HG03095 (cell line): ENCODE measurements around the gene MACROD2.

Source experiments
- ATAC-seq: cut with Tn5 transposase; IDR thresholded peaks from one replicate; pipeline ENCODE4 v1.9.1; 2021; ENCODE audit warnings: moderate library complexity; ENCODE audit not compliant: unreplicated experiment

The MACROD2 gene

DNA sequence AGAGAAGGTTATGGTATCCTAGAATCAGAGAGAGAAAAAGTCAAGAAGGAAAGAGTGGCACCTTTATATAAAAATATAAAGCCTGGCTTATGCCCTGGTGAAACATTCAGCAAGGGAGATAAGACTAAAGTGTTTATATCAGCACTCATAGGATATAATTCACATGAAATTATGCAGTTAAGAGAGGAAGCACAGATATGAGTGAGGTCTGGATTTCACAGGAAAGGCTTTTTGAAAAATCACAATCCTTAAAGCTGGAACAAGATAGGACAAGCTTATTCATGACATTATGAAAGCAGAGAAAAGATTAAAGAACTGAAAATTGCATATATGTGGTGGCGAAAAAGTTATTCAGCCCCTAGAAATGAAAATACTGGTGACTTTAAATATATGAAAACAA lies 523.3 kb downstream of the MACROD2 start:
- ATAC-seq = no peak

DNA sequence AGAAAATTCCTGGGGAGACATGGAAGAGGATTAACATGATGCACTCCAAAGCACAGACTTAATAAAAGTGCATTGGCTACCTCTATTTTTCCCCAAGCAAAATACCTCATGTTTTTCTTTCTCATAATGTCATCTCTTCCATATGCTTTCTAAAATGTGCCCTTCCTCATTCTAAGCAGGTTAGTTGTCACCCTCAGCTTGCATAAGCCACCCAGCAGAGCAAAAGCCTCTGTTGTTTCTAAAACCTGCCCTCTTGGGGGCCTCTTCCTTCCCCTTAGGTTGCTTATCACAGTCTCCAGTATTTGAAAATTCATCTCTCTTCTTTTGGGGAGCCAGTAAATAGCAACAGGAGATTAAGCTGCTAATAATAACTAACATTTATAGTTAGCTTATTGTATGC lies 525.7 kb downstream of the MACROD2 start:
- no peak for ATAC-seq

- ATAC-seq = no peak
Observed at GRCh38 chr20:14521436-14521835, 526.1 kb downstream of the MACROD2 start.

GRCh38 chr20:14522595-14522994 lies 527.3 kb downstream of the MACROD2 start:
- no peak for ATAC-seq

DNA sequence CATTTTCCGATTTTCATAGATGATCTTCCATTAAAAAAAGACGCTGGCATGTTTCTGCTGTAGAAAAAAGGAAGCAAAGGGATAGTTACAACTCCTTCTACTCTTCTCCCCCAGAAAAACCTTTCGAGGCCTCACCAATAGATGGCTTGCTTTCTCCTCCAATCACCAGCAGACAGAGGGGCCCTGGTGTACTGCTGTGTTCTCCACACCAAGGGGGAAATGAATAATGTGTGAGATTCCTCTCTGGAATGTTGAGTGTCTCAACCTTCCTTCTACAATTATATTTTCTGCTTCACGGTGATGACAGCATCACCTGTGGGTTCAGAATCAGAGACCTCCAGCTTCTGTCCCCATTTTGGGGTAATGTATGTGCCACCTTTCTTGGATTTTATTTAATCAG lies 527.8 kb downstream of the MACROD2 start:
- no peak for ATAC-seq

GRCh38 chr20:14525426-14525825 lies 530.1 kb downstream of the MACROD2 start:
- no peak for ATAC-seq

DNA sequence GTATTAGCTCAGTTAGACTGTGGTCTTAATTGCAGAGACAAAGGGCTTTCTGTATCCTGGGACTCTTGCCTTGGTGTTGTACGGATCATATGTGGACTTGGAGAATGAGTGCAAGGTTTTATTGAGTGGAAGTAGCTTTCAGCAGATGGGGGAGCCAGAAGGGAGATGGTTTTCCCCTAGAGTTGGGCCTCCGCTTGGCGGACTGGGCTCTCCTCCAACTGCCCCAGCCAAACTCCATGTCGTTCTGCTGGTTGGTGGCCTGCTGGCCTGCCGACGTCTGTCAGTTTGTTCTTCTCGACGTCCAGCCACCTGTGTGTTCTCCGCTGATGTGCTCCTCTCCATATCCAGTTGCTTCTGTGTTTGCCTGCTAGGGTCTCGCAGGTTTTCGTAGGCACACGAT lies 531.6 kb downstream of the MACROD2 start:
- ATAC-seq = no peak

DNA sequence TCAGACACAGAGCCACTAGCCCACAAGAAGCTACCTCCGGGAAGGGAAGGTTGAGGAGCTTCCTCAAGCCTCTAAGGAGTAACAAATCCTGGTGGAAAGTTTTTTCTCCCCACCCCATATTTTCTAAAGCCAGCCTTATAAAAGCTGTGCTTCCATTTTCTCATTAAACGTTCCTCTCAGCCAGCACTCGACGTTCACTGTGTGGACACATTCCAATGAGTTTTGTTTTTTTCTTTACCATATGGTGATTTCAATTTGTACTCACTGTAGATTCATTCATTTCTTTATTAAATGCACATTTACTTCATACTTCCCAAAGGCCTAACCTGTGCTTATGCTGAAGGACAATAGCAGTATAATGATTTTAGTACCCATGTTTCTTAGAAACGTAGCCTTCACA lies 536.5 kb downstream of the MACROD2 start:
- no peak for ATAC-seq

DNA sequence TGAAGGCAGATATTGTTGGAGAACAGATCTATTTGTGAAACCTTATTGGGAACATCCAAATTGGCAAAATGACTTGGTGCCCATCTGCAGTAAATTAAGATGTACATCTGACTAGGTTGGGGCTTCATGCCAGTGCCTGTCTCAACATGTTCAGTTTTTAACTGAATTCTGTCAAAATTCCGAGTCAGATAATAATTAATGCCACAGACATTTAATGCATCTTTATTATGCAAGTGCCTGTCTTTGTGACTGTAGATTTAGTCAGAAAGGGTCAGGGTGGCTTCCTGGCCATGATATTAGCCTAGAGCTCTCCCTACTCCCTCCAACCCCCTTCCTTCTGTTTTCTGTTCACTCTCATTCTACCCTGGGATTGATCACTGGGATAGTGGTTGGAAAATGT lies 541.4 kb downstream of the MACROD2 start:
- ATAC-seq = no peak

GRCh38 chr20:14538433-14538832 lies 543.1 kb downstream of the MACROD2 start:
- ATAC-seq = peak; percentile 96

DNA sequence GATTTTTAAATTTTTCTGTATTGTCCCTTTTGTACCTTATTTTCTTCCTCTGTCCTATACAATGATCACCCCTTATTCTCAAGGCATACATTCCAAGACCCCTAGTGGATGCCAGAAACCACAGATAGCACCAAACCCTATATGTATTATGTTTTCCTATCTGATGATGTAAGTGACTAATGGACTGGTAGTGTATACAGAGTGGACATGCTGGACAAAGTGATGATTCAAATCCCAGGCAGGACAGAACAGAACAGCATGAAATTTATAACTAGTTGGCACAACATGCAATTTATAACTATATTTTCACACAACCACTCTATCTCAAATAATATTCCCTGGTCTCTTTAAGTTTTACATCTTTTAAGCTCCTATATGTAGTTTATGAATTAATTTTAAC lies 547.7 kb downstream of the MACROD2 start:
- ATAC-seq = no peak

GRCh38 chr20:14544688-14545087 lies 549.4 kb downstream of the MACROD2 start:
- no peak for ATAC-seq

DNA sequence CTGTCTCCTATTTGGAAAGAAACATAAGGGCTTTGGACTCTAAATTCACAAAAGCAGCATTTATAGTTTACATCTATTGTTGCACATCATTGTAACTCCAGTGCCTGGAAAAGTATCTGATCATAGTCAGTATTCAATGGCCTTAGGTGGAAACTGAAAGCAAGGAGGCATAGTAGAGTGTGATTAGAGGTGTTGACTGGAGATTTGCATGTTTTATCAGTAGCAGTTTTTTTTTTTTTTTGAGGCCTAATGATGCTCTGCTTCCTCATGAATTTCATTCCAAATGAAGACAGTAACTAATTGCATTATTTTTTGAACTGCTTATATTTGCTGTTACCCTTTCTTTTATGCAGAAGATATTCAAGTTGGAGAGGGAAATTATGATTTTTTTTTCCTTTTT lies 555.3 kb downstream of the MACROD2 start:
- ATAC-seq = no peak

DNA sequence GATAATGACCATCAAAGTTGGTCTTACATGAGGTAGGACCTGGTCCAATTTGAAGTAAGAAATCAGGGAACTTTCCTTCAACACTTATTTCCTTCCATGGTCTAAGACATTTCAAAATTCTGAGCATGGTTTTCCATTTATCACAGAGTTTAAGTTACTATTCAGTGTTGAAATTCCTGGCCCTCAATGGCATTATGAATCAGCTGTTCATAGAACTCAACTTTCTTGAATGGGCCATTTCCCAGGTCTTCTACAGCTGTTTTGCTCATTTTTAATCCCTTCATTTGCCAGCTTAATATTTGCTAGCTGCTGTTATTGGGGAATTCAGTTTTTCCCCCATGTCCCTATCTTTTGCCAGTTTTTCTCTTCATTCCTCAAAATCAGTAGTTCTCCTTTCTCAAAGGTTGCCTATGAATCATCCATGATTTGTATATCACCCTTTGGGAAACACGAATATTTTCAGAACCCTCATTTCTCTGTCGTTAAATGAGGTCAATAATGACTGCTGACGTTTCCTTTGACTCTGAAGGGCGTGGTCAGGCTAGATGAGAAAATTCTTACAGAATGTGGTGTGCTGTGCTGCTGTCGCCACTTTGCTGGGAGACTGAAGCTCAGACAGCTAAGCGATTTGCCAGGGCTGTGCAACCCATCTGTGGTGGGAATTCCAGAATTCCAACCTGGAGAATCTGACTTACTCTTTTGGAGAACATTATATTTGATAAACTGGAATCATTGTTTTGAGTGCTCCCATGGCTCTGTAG lies 558.6 kb downstream of the MACROD2 start:
- ATAC-seq = no peak

DNA sequence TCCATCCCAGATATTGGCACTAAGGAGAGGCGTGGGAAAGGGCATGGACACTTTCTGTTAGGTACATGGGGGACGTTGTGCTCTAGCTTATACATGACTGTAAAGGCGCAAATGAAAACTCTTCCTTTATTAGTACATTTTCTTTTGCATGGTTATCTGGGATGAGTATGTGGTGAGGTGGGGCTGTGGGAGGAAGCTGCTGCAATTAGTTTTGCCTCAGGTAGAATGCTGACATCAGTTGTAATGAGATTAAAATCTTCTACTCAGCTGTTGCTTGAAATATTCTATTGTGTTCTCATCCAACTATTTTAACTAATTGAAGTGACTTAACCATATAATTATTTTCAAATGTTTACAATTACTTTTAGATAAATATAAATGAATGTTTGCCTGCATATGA lies 560.4 kb downstream of the MACROD2 start:
- ATAC-seq = no peak

DNA sequence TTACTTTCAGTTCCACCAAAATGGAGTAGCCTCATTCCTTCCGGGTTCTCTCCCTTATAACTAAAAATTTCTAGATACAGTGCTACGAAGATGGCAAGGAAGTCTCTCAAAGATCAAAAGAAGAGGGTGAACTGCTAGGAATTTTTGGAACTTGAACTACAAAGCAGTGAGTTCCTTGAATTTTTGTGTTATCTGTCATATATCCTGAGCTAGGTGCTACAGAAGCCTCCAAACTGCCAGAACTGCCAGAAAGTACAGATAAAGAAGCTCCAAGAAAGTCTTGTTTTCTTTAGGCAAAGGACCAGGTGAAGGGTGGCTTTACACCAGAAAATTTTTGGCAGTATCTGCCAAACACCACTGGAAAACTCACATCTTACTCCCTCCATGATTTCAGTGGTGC lies 560.9 kb downstream of the MACROD2 start:
- ATAC-seq = no peak

DNA sequence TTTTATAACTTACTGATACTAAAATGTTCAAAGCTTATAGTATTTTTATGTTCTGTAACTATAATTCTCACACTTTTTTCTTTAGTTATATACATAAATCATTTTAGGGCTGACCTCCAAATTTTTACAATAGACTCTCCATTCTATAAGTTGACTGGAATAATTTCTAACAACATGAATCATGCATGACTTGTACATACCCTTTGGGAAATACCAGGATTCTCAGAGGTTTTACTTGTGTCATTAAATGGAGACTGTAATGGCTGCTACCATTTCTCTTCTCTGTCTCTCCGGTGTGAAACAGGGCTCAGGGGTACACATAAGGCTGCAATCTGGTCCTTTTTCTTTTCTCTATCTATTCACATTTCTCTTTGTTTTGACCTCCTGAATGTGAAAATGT lies 564.3 kb downstream of the MACROD2 start:
- no peak for ATAC-seq

- no peak for ATAC-seq
Observed at GRCh38 chr20:14561741-14562221, 566.5 kb downstream of the MACROD2 start.

GRCh38 chr20:14562981-14563380 lies 567.7 kb downstream of the MACROD2 start:
- no peak for ATAC-seq

DNA sequence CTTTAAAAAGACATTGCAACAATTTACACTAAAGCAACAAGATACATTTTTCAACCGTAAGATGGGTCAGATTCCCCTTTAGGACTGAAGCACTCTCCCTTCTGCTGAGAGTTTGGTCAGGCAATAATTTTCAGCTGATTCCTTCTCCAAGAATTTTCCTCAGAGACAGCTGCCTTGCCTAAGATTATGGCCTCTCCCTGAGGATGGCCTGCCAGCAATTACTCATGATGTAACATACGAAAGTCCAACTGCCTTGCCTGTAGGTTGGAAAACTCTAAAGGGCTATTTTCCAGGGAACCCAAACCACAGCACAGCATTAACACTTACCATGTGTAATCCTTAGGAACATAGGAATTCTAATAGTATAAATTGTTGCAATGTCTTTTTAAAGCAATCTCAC lies 571.2 kb downstream of the MACROD2 start:
- ATAC-seq = no peak

DNA sequence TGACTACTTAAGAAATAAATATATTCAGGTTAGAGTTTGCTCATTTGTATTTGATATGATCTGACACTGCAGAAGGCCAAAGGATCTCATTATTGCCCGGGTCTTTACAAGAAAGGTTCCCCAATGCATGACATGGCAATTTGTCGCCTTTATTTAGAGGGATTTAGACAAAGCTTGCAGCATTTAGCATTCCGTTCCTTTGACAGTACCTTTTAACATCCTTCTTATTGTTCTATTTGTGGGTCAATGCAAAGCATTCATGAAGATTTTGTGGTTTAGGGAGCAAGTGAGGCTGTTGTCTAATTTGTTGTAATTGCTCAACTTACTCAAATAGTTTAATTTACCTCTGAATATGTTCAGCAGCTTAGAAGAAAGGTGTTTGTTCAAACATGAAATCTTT lies 572.9 kb downstream of the MACROD2 start:
- ATAC-seq = no peak

DNA sequence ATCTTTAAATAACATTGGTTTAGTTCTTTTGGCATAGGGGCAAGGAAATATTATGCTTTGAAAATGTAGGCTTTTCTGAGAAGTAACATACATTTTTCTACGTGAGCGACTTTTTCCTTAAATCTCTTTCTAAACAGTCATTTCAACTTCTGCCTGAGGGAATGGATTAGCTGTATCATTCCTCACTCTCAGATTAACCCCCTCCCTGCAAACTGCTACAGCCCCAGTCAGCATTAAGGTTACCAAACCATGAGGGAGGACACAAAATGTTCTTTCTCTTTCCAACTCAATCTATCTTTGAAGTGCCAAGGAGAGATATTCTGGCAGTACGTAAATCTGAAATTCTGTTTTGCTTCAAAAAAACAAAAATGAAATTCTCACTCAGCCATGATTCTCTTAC lies 573.4 kb downstream of the MACROD2 start:
- ATAC-seq = no peak

- no peak for ATAC-seq
Observed at GRCh38 chr20:14569641-14570040, 574.3 kb downstream of the MACROD2 start.
